Body of pancreas (tissue), 4 donors: ENCODE results near the gene WDR12. TPM values are rescaled to one million over a fixed set of nuclear protein-coding genes. Genes with fewer than 3 reads are reported as not detected.
"Not testable (repeated sequence)": the region's sequence is repeated elsewhere in the genome, so short reads cannot be mapped to it uniquely, and the experiment has no call there.

Source experiments
- ATAC-seq: fragments of 150-250 bp; one replicate; pipeline ENCODE4 v1.9.1; 2016
- DNase-seq, 4 donors: peaks; one replicate each; pipeline ENCODE4 v3.0.0-alpha.2; 2019
- H3K27ac ChIP-seq, 4 donors: fragments of 200-600 bp; sonication (generic); 1 replicate in 3 of 4; 2 replicates in 1 of 4; pipeline versions ENCODE4 v1.5.1 to v1.6.1; 2016 to 2019; ENCODE audit warnings: mild to moderate bottlenecking in 1 of 4, mixed read lengths in 1 of 4, moderate library complexity in 1 of 4
- H3K27me3 ChIP-seq, 2 donors: fragments of 200-600 bp; sonication (generic); one replicate each; pipeline ENCODE4 v1.6.0; 2016; ENCODE audit warnings: mild to moderate bottlenecking in 1 of 2
- H3K36me3 ChIP-seq, 2 donors: fragments of 200-600 bp; sonication (generic); replicated peaks in 1 of 2; 2 replicates each; pipeline ENCODE4 v1.5.1; 2016; ENCODE audit warnings: low read depth in 2 of 2; ENCODE audit not compliant: insufficient read depth in 1 of 2
- H3K4me1 ChIP-seq: fragments of 200-600 bp; sonication (generic); one replicate; pipeline ENCODE4 v1.6.0; 2016
- H3K4me3 ChIP-seq, 2 donors: fragments of 200-600 bp; sonication (generic); 1 replicate in 1 of 2; 2 replicates in 1 of 2; pipeline ENCODE4 v1.5.1; 2016 to 2019
- H3K9me3 ChIP-seq, 3 donors: fragments of 200-600 bp; sonication (generic); 1 replicate in 2 of 3; 2 replicates in 1 of 3; pipeline ENCODE4 v1.5.1; 2016
- POLR2A ChIP-seq, 3 donors: fragments of 450-650 bp; IDR thresholded peaks; one replicate each; pipeline ENCODE4 v1.6.1; 2016; ENCODE audit warnings: antibody characterized with exemption in 3 of 3, mild to moderate bottlenecking in 2 of 3
- WGBS, 2 donors: methylation state at CpG; one replicate each; pipeline ENCODE4 v1.1.5; 2017; 5-methylcytosine and 5-hydroxymethylcytosine counted together
- intact Hi-C: fragments of 100-400 bp; cut with DNase I; formaldehyde crosslinking; loops from one replicate; pipeline ENCODE4 v1.15.1; 2023
- total RNA-seq, 2 donors: library from RNA; depleted of rRNA; stranded (reverse); fragments of >200 nt; gene quantifications; one replicate each; pipeline ENCODE4 v1.1.0, GENCODE V29; 2016
- TF ChIP-seq, protein P1 (sequence below), 7 experiments: fragments of 450-650 bp in 4 of 7; fragments of 200-600 bp in 3 of 7; sonication (generic) in 3 of 7; IDR thresholded peaks; one replicate each; pipeline ENCODE4 v1.5.1; 2016 to 2019; ENCODE audit warnings: antibody characterized with exemption in 7 of 7

Gene WDR12
- total RNA-seq, 2 donors from 2014 or later = 5.3 to 9.9 TPM

DNA sequence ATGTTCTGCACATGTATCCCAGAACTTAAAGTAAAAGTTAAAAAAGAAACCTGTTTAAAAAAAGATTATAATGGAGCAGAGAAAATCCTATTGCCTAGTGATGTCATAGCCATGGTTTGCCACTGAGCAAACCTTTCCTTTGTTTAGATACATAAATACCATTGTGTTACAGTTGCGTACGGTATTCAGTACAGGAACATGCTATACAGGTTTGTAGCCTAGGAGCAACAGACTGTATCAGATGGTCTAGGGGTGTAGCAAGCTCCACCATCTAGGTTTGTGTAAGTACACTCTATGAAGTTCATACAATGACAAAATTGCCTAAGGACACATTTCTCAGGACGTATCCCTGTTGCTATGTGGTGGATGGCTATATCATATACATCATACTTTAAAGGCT lies 52.9 kb downstream of the WDR12 start:
- DNase-seq (no peak), ATAC-seq (no peak)
- Histone ChIP-seq H3K27me3 (no peaks in the 10 kb centered on the region), H3K27ac (no peak overlapping the region), H3K36me3 (no peaks in the 10 kb centered on the region), H3K9me3 (peaks cover 0 to 4% (median 0%) of the 10 kb centered on the region in 3 donors), H3K4me1 (no peaks in the 10 kb centered on the region), H3K4me3 (no peak overlapping the region)
- TF ChIP-seq, protein P1, sequence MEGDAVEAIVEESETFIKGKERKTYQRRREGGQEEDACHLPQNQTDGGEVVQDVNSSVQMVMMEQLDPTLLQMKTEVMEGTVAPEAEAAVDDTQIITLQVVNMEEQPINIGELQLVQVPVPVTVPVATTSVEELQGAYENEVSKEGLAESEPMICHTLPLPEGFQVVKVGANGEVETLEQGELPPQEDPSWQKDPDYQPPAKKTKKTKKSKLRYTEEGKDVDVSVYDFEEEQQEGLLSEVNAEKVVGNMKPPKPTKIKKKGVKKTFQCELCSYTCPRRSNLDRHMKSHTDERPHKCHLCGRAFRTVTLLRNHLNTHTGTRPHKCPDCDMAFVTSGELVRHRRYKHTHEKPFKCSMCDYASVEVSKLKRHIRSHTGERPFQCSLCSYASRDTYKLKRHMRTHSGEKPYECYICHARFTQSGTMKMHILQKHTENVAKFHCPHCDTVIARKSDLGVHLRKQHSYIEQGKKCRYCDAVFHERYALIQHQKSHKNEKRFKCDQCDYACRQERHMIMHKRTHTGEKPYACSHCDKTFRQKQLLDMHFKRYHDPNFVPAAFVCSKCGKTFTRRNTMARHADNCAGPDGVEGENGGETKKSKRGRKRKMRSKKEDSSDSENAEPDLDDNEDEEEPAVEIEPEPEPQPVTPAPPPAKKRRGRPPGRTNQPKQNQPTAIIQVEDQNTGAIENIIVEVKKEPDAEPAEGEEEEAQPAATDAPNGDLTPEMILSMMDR (IDR thresholded peaks at IDR 0.05) = no peak
- no peak for TF ChIP-seq POLR2A (IDR thresholded peaks at IDR 0.05)
- intact Hi-C loops = no loop called here
- WGBS, 2 donors = 76 to 91% methylated on average over 3 of the region's 3 CpGs

DNA sequence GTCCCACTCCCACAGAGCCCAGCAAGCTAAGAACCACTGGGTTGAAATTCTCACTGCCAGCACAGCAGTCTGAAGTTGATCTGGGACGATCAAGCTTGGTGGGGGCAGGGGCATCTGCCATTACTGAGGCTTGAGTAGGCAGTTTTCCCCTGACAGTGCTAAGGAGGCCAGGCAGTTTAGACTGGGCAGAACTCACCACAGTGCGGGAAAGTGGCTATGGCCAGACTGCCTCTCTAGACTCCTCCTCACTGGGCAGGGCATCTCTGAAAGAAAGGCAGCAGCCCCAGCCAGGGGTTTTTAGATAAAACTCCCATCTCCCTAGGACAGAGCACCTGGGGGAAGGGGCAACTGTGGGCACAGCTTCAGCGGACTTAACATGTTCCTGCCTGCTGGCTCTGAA lies 62.1 kb downstream of the WDR12 start:
- H3K4me1 ChIP-seq, intact Hi-C loops, ATAC-seq, H3K9me3 ChIP-seq, H3K4me3 ChIP-seq, H3K27ac ChIP-seq, DNase-seq, H3K27me3 ChIP-seq, H3K36me3 ChIP-seq: not testable (repeated sequence)
- 67 to 76% methylated on average over 3 of the region's 3 CpGs for WGBS, 2 donors

DNA sequence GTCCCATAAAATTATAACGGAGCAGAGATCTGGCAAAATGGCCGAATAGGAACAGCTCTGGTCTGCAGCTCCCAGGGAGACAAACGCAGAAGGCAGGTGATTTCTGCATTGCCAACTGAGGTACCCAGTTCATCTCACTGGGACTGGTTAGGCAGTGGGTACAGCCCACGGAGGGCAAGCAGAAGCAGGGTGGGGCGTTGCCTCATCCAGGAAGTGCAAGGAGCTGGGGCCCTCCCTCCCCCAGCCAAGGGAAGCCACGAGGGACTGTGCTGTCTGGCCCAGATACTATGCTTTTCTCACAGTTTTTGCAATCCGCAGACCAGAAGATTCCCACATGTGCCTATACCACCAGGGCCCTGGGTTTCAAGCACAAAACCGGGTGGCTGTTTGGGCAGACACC lies 62.7 kb downstream of the WDR12 start:
- TF ChIP-seq, protein P1 (IDR thresholded peaks at IDR 0.05) = no peak
- TF ChIP-seq POLR2A (IDR thresholded peaks at IDR 0.05) = no peak
- intact Hi-C loops = no loop called here
- Histone ChIP-seq H3K27me3 (no peaks in the 10 kb centered on the region), H3K27ac (no peak overlapping the region), H3K9me3 (no peaks in the 10 kb centered on the region), H3K36me3 (no peaks in the 10 kb centered on the region), H3K4me1 (no peaks in the 10 kb centered on the region), H3K4me3 (no peak overlapping the region)
- DNase-seq = peak in 1 of 4 donors; percentile 16
- WGBS, 2 donors = 65 to 83% methylated on average over 4 to 8 of the region's 8 CpGs
- ATAC-seq = no peak

DNA sequence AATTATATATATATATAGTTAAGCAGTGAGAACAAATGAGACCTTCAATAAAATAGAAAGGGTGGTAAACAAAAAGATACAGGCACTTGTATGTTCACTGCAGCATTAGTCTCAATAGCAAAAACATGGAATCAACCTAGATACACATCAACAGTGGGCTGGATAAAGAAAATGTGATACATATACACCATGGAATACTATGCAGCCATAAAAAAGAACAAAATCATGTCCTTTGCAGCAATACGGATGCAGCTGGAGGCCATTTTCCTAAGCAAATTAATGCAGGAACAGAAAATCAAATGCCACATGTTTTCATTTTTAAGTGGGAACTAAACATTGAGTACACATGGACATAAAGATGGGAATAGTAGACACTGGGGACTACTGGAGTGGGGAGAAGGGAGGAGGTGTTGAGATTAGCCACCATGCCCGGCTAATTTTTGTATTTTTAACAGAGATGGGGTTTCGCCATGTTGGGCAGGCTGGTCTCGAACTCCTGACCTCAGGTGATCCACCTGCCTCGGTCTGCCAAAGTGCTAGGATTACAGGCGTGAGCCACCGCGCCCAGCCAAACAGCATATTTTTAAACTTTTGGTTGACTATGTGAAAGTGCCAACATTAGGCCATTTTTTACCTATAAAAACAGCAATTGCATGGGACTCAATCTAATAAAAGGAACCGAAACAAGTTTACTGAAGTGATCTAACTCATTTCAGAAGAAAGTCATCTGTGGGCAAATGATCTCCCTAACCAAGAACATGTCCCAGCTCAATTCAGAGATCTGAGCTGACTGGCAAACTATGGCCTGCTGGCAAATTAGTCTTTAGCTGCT lies 63.6 kb downstream of the WDR12 start:
- no peaks in the 10 kb centered on the region for H3K9me3 ChIP-seq
- DNase-seq (no peak), ATAC-seq (no peak)
- H3K4me3 ChIP-seq = no peak overlapping the region
- H3K4me1 ChIP-seq = no peaks in the 10 kb centered on the region
- no peaks in the 10 kb centered on the region for H3K36me3 ChIP-seq
- TF ChIP-seq, protein P1 (IDR thresholded peaks at IDR 0.05) = no peak
- 87 to 89% methylated on average over 9 of the region's 9 CpGs for WGBS, 2 donors
- no peaks in the 10 kb centered on the region for H3K27me3 ChIP-seq
- H3K27ac ChIP-seq = no peak overlapping the region
- intact Hi-C loops = no loop called here

DNA sequence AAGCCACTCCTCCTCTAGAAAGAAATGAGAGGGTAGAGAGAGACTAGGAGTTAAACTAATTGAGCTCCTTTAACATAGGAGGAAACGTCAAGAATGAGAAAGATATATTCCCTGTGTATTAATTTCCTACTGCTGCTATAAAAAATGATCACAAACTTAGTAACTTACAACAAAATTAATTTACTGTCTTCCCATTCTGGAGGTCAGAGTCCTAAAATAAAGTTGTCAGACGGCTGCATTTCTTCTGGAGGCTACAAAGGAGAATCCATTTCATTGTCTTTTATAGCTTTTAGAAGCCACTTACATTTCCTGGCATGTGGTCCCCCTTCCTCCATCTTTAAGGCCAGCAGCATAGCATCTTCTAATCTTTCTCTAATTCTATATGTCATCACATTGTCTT lies 66.8 kb downstream of the WDR12 start:
- intact Hi-C loops = no loop called here
- TF ChIP-seq, protein P1 (IDR thresholded peaks at IDR 0.05) = no peak
- TF ChIP-seq POLR2A (IDR thresholded peaks at IDR 0.05) = no peak
- 81 to 88% methylated on average over 2 of the region's 2 CpGs for WGBS, 2 donors

More for the DNA sequence above, 66.8 kb downstream of the WDR12 start:
- Histone ChIP-seq H3K4me3 (no peak overlapping the region), H3K9me3 (no peaks in the 10 kb centered on the region), H3K4me1 (no peaks in the 10 kb centered on the region), H3K27ac (no peak overlapping the region), H3K36me3 (no peaks in the 10 kb centered on the region), H3K27me3 (no peaks in the 10 kb centered on the region)
- ATAC-seq = no peak
- no peak for DNase-seq
